CD4-positive, alpha-beta memory T cell (primary cell): ENCODE data around the gene RASGRP4. TPM values are rescaled to one million over a fixed set of nuclear protein-coding genes. Genes with fewer than 3 reads are reported as not detected.

Source experiments
- CTCF ChIA-PET: fragments of 350-600 bp; sonication (Branson Sonifier 250); formaldehyde crosslinking; loops from one replicate; lab custom pipeline; 2021; ENCODE audit warnings: inconsistent platforms; ENCODE audit not compliant: partially characterized antibody; lab: Charles Lee
- POLR2A ChIA-PET: fragments of 350-600 bp; sonication (Branson Sonifier 250); formaldehyde crosslinking; loops from one replicate; lab custom pipeline; 2021; ENCODE audit not compliant: partially characterized antibody; lab: Charles Lee
- DNase-seq, 5 donors: peaks; one replicate each; pipeline versions ENCODE4 v3.0.0 to v3.0.0-alpha.2; 2020 to 2022; ENCODE audit warnings: mixed read lengths in 1 of 5
- H3K27ac ChIP-seq: one replicate; pipeline ENCODE4 v1.7.0; 2013; ENCODE audit warnings: low read depth, low read length
- H3K27me3 ChIP-seq: 2 replicates; pipeline ENCODE4 v1.7.0; 2013; ENCODE audit warnings: mild to moderate bottlenecking, low read length, moderate library complexity; ENCODE audit not compliant: insufficient read depth
- H3K36me3 ChIP-seq: 2 replicates; pipeline ENCODE4 v1.7.0; 2013; ENCODE audit warnings: mild to moderate bottlenecking, low read length, moderate library complexity; ENCODE audit not compliant: insufficient read depth
- H3K4me1 ChIP-seq: 2 replicates; pipeline ENCODE4 v1.7.0; 2013; ENCODE audit warnings: mild to moderate bottlenecking, low read length, moderate library complexity; ENCODE audit not compliant: insufficient read depth
- H3K4me3 ChIP-seq, 2 donors: one replicate each; pipeline ENCODE4 v1.7.0; 2013; ENCODE audit warnings: low read length in 2 of 2, mild to moderate bottlenecking in 1 of 2
- H3K9me3 ChIP-seq, 2 donors: one replicate each; pipeline ENCODE4 v1.7.0; 2013; ENCODE audit warnings: low read length in 2 of 2, control low read depth in 1 of 2; ENCODE audit not compliant: control insufficient read depth in 1 of 2
- H3K27ac Mint-ChIP-seq, 7 donors: one replicate each; pipeline ENCODE4 v1.8.0; 2020 to 2021; ENCODE audit warnings: mixed read lengths in 7 of 7, mild to moderate bottlenecking in 6 of 7, inconsistent platforms in 3 of 7, moderate library complexity in 3 of 7
- H3K27me3 Mint-ChIP-seq, 2 donors: one replicate each; pipeline ENCODE4 v1.8.0; 2020 to 2021; ENCODE audit warnings: mixed read lengths in 2 of 2
- H3K36me3 Mint-ChIP-seq, 2 donors: one replicate each; pipeline ENCODE4 v1.8.0; 2020 to 2021; ENCODE audit warnings: mixed read lengths in 2 of 2, inconsistent platforms in 1 of 2, mild to moderate bottlenecking in 1 of 2
- H3K4me1 Mint-ChIP-seq, 4 donors: one replicate each; pipeline ENCODE4 v1.8.0; 2020 to 2021; ENCODE audit warnings: mixed read lengths in 4 of 4, mild to moderate bottlenecking in 1 of 4
- H3K4me3 Mint-ChIP-seq, 8 donors: one replicate each; pipeline ENCODE4 v1.8.0; 2020 to 2021; ENCODE audit warnings: mixed read lengths in 8 of 8, mild to moderate bottlenecking in 7 of 8, moderate library complexity in 6 of 8, inconsistent platforms in 3 of 8
- H3K9me3 Mint-ChIP-seq, 8 donors: one replicate each; pipeline ENCODE4 v1.8.0; 2020 to 2021; ENCODE audit warnings: mixed read lengths in 8 of 8, mild to moderate bottlenecking in 5 of 8, inconsistent platforms in 3 of 8, moderate library complexity in 1 of 8
- intact Hi-C: fragments of 100-400 bp; cut with micrococcal nuclease; formaldehyde crosslinking; loops from one replicate; pipeline ENCODE4 v1.15.1; 2023
- polyA plus RNA-seq, 2 donors: library from polyadenylated mRNA; unstranded; fragments of 300-500 nt; fragmentation: Illumina TruSeq; gene quantifications; one replicate each; pipeline ENCODE4 v1.2.3, GENCODE V29; 2021
- total RNA-seq, 2 experiments: library from RNA; stranded (reverse); gene quantifications; one replicate each; pipeline ENCODE4 v1.2.3, GENCODE V29; 2021

RASGRP4 gene
- total and polyA plus RNA-seq, 4 experiments from 2014 or later: 0.06 to 0.33 (median 0.31) TPM; not detected in 1

GRCh38 chr19:38375098-38375493 is 50.9 kb downstream of the RASGRP4 start:
- POLR2A ChIA-PET: interaction anchor here (1.2 to 5.7 kb wide), 13 partner anchors 10 to 1016 kb away, joined by 3 to 90 read pairs (median 12); partner anchors contain the start of genes CATSPERG, FAM98C, GGN and MED29
- Mint-ChIP-seq H3K4me3 (peak overlapping the region; percentile 96 to 99 (median 98)), H3K27me3 (peaks cover 2% of the 10 kb centered on the region in 2 donors), H3K36me3 (peaks cover 20 to 27% of the 10 kb centered on the region in 2 donors), H3K9me3 (no peaks in the 10 kb centered on the region), H3K27ac (peak overlapping the region; percentile 90 to 99 (median 98)), H3K4me1 (peaks cover 19 to 35% (median 24%) of the 10 kb centered on the region in 4 donors)
- peaks cover 21% of the 10 kb centered on the region for H3K36me3 ChIP-seq
- DNase-seq: no peak
- H3K9me3 ChIP-seq: no peaks in the 10 kb centered on the region
- H3K27me3 ChIP-seq: no peaks in the 10 kb centered on the region
- CTCF ChIA-PET: interaction anchor here (1.4 to 3.4 kb wide), 6 partner anchors 13 to 555 kb away, joined by 4 to 31 read pairs (median 10); partner anchors contain the start of genes FAM98C, GGN, MRPS12 and SARS2
- H3K27ac ChIP-seq: peak overlapping the region; percentile 94
- peaks cover 30% of the 10 kb centered on the region for H3K4me1 ChIP-seq
- peak overlapping the region; percentile 71 to 97 for H3K4me3 ChIP-seq
- intact Hi-C loops: loop anchor here (10.0 kb wide), 2 partner anchors 240 to 470 kb away; partner anchors contain the start of genes EIF3K, MAP4K1, SIPA1L3 and WDR87

- Histone ChIP-seq H3K9me3 (no peaks in the 10 kb centered on the region), H3K4me1 (peaks cover 30% of the 10 kb centered on the region), H3K36me3 (peaks cover 18% of the 10 kb centered on the region), H3K27me3 (no peaks in the 10 kb centered on the region), H3K4me3 (peak within 1 kb of the TSS; percentile 71 to 97), H3K27ac (peak within 1 kb of the TSS; percentile 94)
- ChIA-PET CTCF (interaction anchor here (0.9 to 3.1 kb wide), 19 partner anchors 12 to 556 kb away, joined by 3 to 31 read pairs (median 5); partner anchors contain the start of genes CATSPERG, FAM98C, GGN and MRPS12), POLR2A (interaction anchor here (0.8 to 5.7 kb wide), 23 partner anchors 10 to 1061 kb away, joined by 3 to 90 read pairs (median 6); partner anchors contain the start of genes ACTN4, CATSPERG, EIF3K and FAM98C)
- peak within 1 kb of the TSS; percentile 96 to 99 (median 98) for H3K4me3 Mint-ChIP-seq
- peak; percentile 98 to 99 (median 99) for DNase-seq
- H3K9me3 Mint-ChIP-seq: no peaks in the 10 kb centered on the region
- H3K36me3 Mint-ChIP-seq: peaks cover 17 to 24% of the 10 kb centered on the region in 2 donors
- H3K4me1 Mint-ChIP-seq: peaks cover 18 to 33% (median 24%) of the 10 kb centered on the region in 4 donors
- peak within 1 kb of the TSS; percentile 90 to 99 (median 98) for H3K27ac Mint-ChIP-seq
- H3K27me3 Mint-ChIP-seq: peaks cover 2% of the 10 kb centered on the region in 2 donors
- intact Hi-C loops: loop anchor here (1.0 to 10.0 kb wide), 8 partner anchors 12 to 525 kb away; partner anchors contain the start of genes EIF3K, GGN, MAP4K1 and NFKBIB
Measured at GRCh38 chr19:38374332-38375097, 51.5 kb downstream of the RASGRP4 start, which contains the start of gene PSMD8. Gene PSMD8, plus strand, starts transcription at chr19:38374571. Its CDS starts 31 bp downstream, at chr19:38374602.

GRCh38 chr19:38373907-38374331 is 52.1 kb downstream of the RASGRP4 start:
- peaks cover 2% of the 10 kb centered on the region in 2 donors for H3K27me3 Mint-ChIP-seq
- POLR2A ChIA-PET: interaction anchor here (0.8 to 5.7 kb wide), 23 partner anchors 11 to 1062 kb away, joined by 3 to 90 read pairs (median 6); partner anchors contain the start of genes ACTN4, CATSPERG, EIF3K and FAM98C
- DNase-seq: no peak
- Histone ChIP-seq H3K4me1 (peaks cover 30% of the 10 kb centered on the region), H3K4me3 (peak overlapping the region; percentile 64 to 97), H3K27me3 (no peaks in the 10 kb centered on the region), H3K36me3 (peaks cover 12% of the 10 kb centered on the region), H3K27ac (peak overlapping the region; percentile 94), H3K9me3 (no peaks in the 10 kb centered on the region)
- CTCF ChIA-PET: interaction anchor here (0.9 to 3.1 kb wide), 19 partner anchors 12 to 557 kb away, joined by 3 to 31 read pairs (median 5); partner anchors contain the start of genes CATSPERG, FAM98C, GGN and MRPS12
- peak overlapping the region; percentile 90 to 99 (median 98) for H3K27ac Mint-ChIP-seq
- H3K9me3 Mint-ChIP-seq: no peaks in the 10 kb centered on the region
- peak overlapping the region; percentile 90 to 99 (median 98) for H3K4me3 Mint-ChIP-seq
- peaks cover 16 to 30% (median 23%) of the 10 kb centered on the region in 4 donors for H3K4me1 Mint-ChIP-seq
- intact Hi-C loops: loop anchor here (1.0 to 10.0 kb wide), 8 partner anchors 12 to 525 kb away; partner anchors contain the start of genes EIF3K, GGN, MAP4K1 and NFKBIB
- peaks cover 14 to 18% of the 10 kb centered on the region in 2 donors for H3K36me3 Mint-ChIP-seq

GRCh38 chr19:38371081-38371480 is 54.9 kb downstream of the RASGRP4 start:
- Mint-ChIP-seq H3K27me3 (peaks cover 2 to 5% of the 10 kb centered on the region in 2 donors), H3K27ac (no peak overlapping the region), H3K36me3 (peaks cover 9 to 12% of the 10 kb centered on the region in 2 donors), H3K4me3 (no peak overlapping the region), H3K9me3 (no peaks in the 10 kb centered on the region), H3K4me1 (peaks cover 11 to 21% (median 16%) of the 10 kb centered on the region in 4 donors)
- H3K27ac ChIP-seq: no peak overlapping the region
- H3K4me1 ChIP-seq: peaks cover 17% of the 10 kb centered on the region
- H3K4me3 ChIP-seq: no peak overlapping the region
- intact Hi-C loops: loop anchor here (10.0 kb wide), 2 partner anchors 244 to 466 kb away; partner anchors contain the start of genes EIF3K, MAP4K1, SIPA1L3 and WDR87
- H3K9me3 ChIP-seq: no peaks in the 10 kb centered on the region
- ChIA-PET CTCF (interaction anchor here (0.6 to 0.9 kb wide), 2 partner anchors 35 to 40 kb away, joined by 3 read pairs; partner anchors contain the start of gene CATSPERG), POLR2A (interaction anchor here (0.9 kb wide), 1 partner anchor 35 kb away, joined by 3 read pairs; the partner anchor contains the start of gene CATSPERG)
- no peaks in the 10 kb centered on the region for H3K27me3 ChIP-seq
- no peaks in the 10 kb centered on the region for H3K36me3 ChIP-seq
- DNase-seq: peak in 1 of 5 donors; percentile 8

GRCh38 chr19:38370299-38370698 is 55.7 kb downstream of the RASGRP4 start:
- H3K27me3 ChIP-seq: no peaks in the 10 kb centered on the region
- Mint-ChIP-seq H3K9me3 (no peaks in the 10 kb centered on the region), H3K27ac (peak overlapping the region in 2 of 7 donors; percentile 22 to 41), H3K36me3 (peaks cover 7 to 10% of the 10 kb centered on the region in 2 donors), H3K4me1 (peaks cover 5 to 14% (median 10%) of the 10 kb centered on the region in 4 donors), H3K27me3 (peaks cover 2 to 5% of the 10 kb centered on the region in 2 donors), H3K4me3 (no peak overlapping the region)
- ChIA-PET POLR2A (interaction anchor here (0.6 to 0.9 kb wide), 2 partner anchors 8 to 35 kb away, joined by 3 read pairs; partner anchors contain the start of gene CATSPERG), CTCF (interaction anchor here (0.9 kb wide), 1 partner anchor 35 kb away, joined by 3 read pairs; the partner anchor contains the start of gene CATSPERG)
- H3K4me1 ChIP-seq: peaks cover 9% of the 10 kb centered on the region
- no peak overlapping the region for H3K27ac ChIP-seq
- no peaks in the 10 kb centered on the region for H3K9me3 ChIP-seq
- no peak for DNase-seq
- H3K4me3 ChIP-seq: no peak overlapping the region
- intact Hi-C loops: loop anchor here (10.0 kb wide), 2 partner anchors 245 to 465 kb away; partner anchors contain the start of genes EIF3K, MAP4K1, SIPA1L3 and WDR87
- H3K36me3 ChIP-seq: no peaks in the 10 kb centered on the region

- ChIA-PET POLR2A (no interaction called here), CTCF (no interaction called here)
- peaks cover 2 to 5% of the 10 kb centered on the region in 2 donors for H3K27me3 Mint-ChIP-seq
- Histone ChIP-seq H3K27me3 (no peaks in the 10 kb centered on the region), H3K27ac (no peak overlapping the region), H3K9me3 (no peaks in the 10 kb centered on the region), H3K4me1 (peaks cover 6% of the 10 kb centered on the region), H3K4me3 (no peak overlapping the region), H3K36me3 (no peaks in the 10 kb centered on the region)
- H3K4me1 Mint-ChIP-seq: peaks cover 0 to 6% (median 4%) of the 10 kb centered on the region in 4 donors
- H3K36me3 Mint-ChIP-seq: peaks cover under 1 to 3% of the 10 kb centered on the region in 2 donors
- intact Hi-C loops: no loop called here
- no peak overlapping the region for H3K27ac Mint-ChIP-seq
- no peaks in the 10 kb centered on the region for H3K9me3 Mint-ChIP-seq
- DNase-seq: peak in 1 of 5 donors; percentile 6
- H3K4me3 Mint-ChIP-seq: peak overlapping the region in 1 of 8 donors; percentile 69
Measured at GRCh38 chr19:38369584-38369983, 56.4 kb downstream of the RASGRP4 start.
